Measurements from ENCODE around the gene RNF215. TPM values are rescaled to one million over a fixed set of nuclear protein-coding genes. Genes with fewer than 3 reads are reported as not detected.
A peak's percentile ranks its signal among the peaks of the same experiment; 100 is the strongest.

Gene RNF215
- total RNA-seq, 2 donors from 2014 or later: 5.6 to 7.5 TPM

GRCh38 chr22:30426388-30427353 is 39.5 kb upstream of the RNF215 start:
- DNase-seq (ENCODE audit: low spot score): peak; percentile 86
- peak overlapping the region; percentile 63 to 76 for H3K4me3 ChIP-seq
- H3K27me3 ChIP-seq: no peaks in the 10 kb centered on the region
- H3K36me3 ChIP-seq: no peaks in the 10 kb centered on the region
- H3K9me3 ChIP-seq: no peaks in the 10 kb centered on the region
- peak overlapping the region; percentile 82 to 98 for H3K27ac ChIP-seq
- H3K4me1 ChIP-seq: peaks cover 0 to 43% of the 10 kb centered on the region in 2 donors
- peak in 1 of 2 donors; percentile 72 for TF ChIP-seq CTCF (IDR thresholded peaks at IDR 0.05)

GRCh38 chr22:30425616-30426387 is 38.6 kb upstream of the RNF215 start, which contains the start of gene MTFP1:
Gene MTFP1, plus strand, starts transcription at chr22:30425768. Its CDS starts 112 bp downstream, at chr22:30425880.
- peaks cover 0 to 48% of the 10 kb centered on the region in 2 donors for H3K4me1 ChIP-seq
- no peak for TF ChIP-seq CTCF (IDR thresholded peaks at IDR 0.05)
- H3K27me3 ChIP-seq: no peaks in the 10 kb centered on the region
- H3K27ac ChIP-seq: peak within 1 kb of the TSS; percentile 92 to 98
- H3K4me3 ChIP-seq: peak within 1 kb of the TSS; percentile 63 to 76
- DNase-seq (ENCODE audit: low spot score): peak; percentile 68
- no peaks in the 10 kb centered on the region for H3K36me3 ChIP-seq
- H3K9me3 ChIP-seq: no peaks in the 10 kb centered on the region

GRCh38 chr22:30425327-30425615 is 38.1 kb upstream of the RNF215 start:
- DNase-seq (ENCODE audit: low spot score): no peak
- Histone ChIP-seq H3K36me3 (no peaks in the 10 kb centered on the region), H3K27me3 (no peaks in the 10 kb centered on the region), H3K27ac (peak overlapping the region; percentile 82 to 98), H3K4me3 (peak overlapping the region; percentile 63 to 76), H3K9me3 (no peaks in the 10 kb centered on the region), H3K4me1 (peaks cover 0 to 48% of the 10 kb centered on the region in 2 donors)
- no peak for TF ChIP-seq CTCF (IDR thresholded peaks at IDR 0.05)

- Histone ChIP-seq H3K27me3 (no peaks in the 10 kb centered on the region), H3K9me3 (no peaks in the 10 kb centered on the region)
Measured at GRCh38 chr22:30424534-30425326, 37.5 kb upstream of the RNF215 start.

More at GRCh38 chr22:30424534-30425326, 37.5 kb upstream of the RNF215 start:
- no peaks in the 10 kb centered on the region for H3K36me3 ChIP-seq
- DNase-seq (ENCODE audit: low spot score): no peak
- peak overlapping the region; percentile 39 to 76 for H3K4me3 ChIP-seq
- no peak for TF ChIP-seq CTCF (IDR thresholded peaks at IDR 0.05)
- H3K4me1 ChIP-seq: peaks cover 0 to 48% of the 10 kb centered on the region in 2 donors
- H3K27ac ChIP-seq: peak overlapping the region; percentile 92 to 98
